Muscle layer of colon (tissue), 2 donors: ENCODE data around the gene NPS.

ENCODE experiments used
- H3K27ac ChIP-seq: one replicate; pipeline ENCODE4 v1.7.0; 2013; ENCODE audit warnings: low read depth, mild to moderate bottlenecking, low read length, moderate library complexity
- H3K27me3 ChIP-seq, 2 donors: one replicate each; pipeline ENCODE4 v1.7.0; 2013; ENCODE audit warnings: low read length in 2 of 2, mild to moderate bottlenecking in 2 of 2; ENCODE audit not compliant: insufficient read depth in 2 of 2, control insufficient read depth in 1 of 2
- H3K36me3 ChIP-seq: one replicate; pipeline ENCODE4 v1.7.0; 2013; ENCODE audit warnings: mild to moderate bottlenecking, low read length; ENCODE audit not compliant: insufficient read depth
- H3K4me1 ChIP-seq: one replicate; pipeline ENCODE4 v1.7.0; 2013; ENCODE audit warnings: mild to moderate bottlenecking, low read length; ENCODE audit not compliant: insufficient read depth
- H3K4me3 ChIP-seq, 2 donors: one replicate each; pipeline ENCODE4 v1.7.0; 2013; ENCODE audit warnings: low read length in 2 of 2, low read depth in 1 of 2, mild to moderate bottlenecking in 1 of 2, moderate library complexity in 1 of 2
- H3K9ac ChIP-seq: one replicate; pipeline ENCODE4 v1.7.0; 2013; ENCODE audit warnings: low read length
- H3K9me3 ChIP-seq: one replicate; pipeline ENCODE4 v1.7.0; 2013; ENCODE audit warnings: mild to moderate bottlenecking, low read length
- donor health status: abdominal sarcoma.
- donor health status: Adenocarcinoma of cecum.

NPS gene

DNA sequence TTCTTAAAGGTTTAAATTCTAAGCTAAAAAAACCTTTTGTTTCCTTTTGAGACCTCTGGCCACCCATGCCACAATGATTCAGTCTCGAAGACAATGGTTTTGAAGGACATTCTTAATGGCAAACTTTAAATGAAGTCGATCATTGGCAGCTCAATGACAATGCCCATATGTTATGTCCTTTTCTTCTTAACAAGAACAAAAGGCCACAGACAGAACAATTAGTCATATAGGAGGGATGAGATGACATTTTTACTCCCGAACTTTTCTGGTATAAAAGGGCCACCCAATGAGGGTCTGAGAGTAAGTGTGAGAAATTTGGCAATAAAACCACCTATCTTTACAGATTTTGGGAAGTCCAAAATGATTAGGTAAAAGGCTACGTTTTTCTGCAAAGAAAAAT is at the start of gene NPS:
NPS (plus strand) TSS at position 301 of the 400 bp plus-strand sequence; CDS start at position 361, 60 bp downstream.
- Histone ChIP-seq H3K9ac (no peak within 1 kb of the TSS), H3K36me3 (no peaks in the 10 kb centered on the region), H3K27me3 (no peaks in the 10 kb centered on the region), H3K4me1 (no peaks in the 10 kb centered on the region), H3K27ac (no peak within 1 kb of the TSS), H3K4me3 (no peak within 1 kb of the TSS), H3K9me3 (no peaks in the 10 kb centered on the region)

DNA sequence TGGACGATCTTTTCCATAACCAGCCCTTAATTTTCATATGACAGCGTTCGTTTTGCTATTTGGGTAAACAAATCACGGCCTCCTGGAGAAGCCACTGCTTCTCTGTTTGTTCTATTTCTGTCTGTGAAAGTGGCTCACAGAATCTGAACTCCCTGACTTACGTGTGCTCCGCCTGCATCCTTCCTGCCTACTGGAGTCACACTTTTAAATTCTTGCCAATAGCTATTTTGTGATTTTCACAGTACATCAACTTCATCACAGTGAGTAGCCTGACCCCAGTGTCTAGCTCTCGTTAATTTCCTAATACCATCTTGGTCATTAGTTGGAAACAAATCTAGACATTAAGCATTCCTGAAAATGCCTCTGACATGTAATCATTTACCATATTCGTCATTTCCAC is 49.0 kb upstream of the NPS start:
- no peak overlapping the region for H3K9ac ChIP-seq
- H3K27ac ChIP-seq = no peak overlapping the region
- H3K4me1 ChIP-seq = no peaks in the 10 kb centered on the region
- H3K4me3 ChIP-seq = no peak overlapping the region
- H3K36me3 ChIP-seq = no peaks in the 10 kb centered on the region
- H3K27me3 ChIP-seq = no peaks in the 10 kb centered on the region
- no peaks in the 10 kb centered on the region for H3K9me3 ChIP-seq

- H3K36me3 ChIP-seq = no peaks in the 10 kb centered on the region
- no peaks in the 10 kb centered on the region for H3K9me3 ChIP-seq
- H3K4me1 ChIP-seq = no peaks in the 10 kb centered on the region
These were observed 43.0 kb upstream of the NPS start for GRCh38 chr10:127506094-127506493.

GRCh38 chr10:127522298-127522697 is 26.8 kb upstream of the NPS start:
- Histone ChIP-seq H3K27ac (no peak overlapping the region), H3K27me3 (no peaks in the 10 kb centered on the region)

More at GRCh38 chr10:127506094-127506493, 43.0 kb upstream of the NPS start:
- Histone ChIP-seq H3K27me3 (no peaks in the 10 kb centered on the region), H3K9ac (no peak overlapping the region), H3K4me3 (no peak overlapping the region), H3K27ac (no peak overlapping the region)

DNA sequence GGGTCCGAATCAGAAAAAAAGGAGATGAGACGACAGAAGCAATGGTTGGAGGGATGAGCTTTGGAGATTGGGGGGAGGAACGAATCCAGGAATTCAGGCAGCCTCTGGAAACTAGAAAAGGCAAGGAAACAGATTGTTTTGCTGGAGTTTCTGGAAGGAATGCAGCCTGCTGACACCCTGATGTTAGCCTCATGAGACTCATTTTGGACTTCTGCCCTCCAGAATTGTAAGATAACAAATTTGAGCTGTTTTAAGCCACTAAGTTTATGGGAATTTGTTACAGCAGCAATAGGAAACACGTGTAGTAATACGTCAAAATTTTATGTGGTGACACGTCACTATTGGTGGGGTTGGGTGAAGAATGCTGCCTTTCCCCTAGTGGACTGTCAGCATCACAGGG is 25.6 kb upstream of the NPS start:
- Histone ChIP-seq H3K27ac (no peak overlapping the region), H3K27me3 (no peaks in the 10 kb centered on the region)

More at GRCh38 chr10:127522298-127522697, 26.8 kb upstream of the NPS start:
- Histone ChIP-seq H3K36me3 (no peaks in the 10 kb centered on the region), H3K9ac (no peak overlapping the region), H3K4me1 (no peaks in the 10 kb centered on the region), H3K9me3 (no peaks in the 10 kb centered on the region), H3K4me3 (no peak overlapping the region)

GRCh38 chr10:127524229-127524628 is 24.9 kb upstream of the NPS start:
- Histone ChIP-seq H3K4me1 (no peaks in the 10 kb centered on the region), H3K36me3 (no peaks in the 10 kb centered on the region)

More for the DNA sequence above, 25.6 kb upstream of the NPS start:
- Histone ChIP-seq H3K9me3 (no peaks in the 10 kb centered on the region), H3K36me3 (no peaks in the 10 kb centered on the region), H3K9ac (no peak overlapping the region), H3K4me1 (no peaks in the 10 kb centered on the region), H3K4me3 (no peak overlapping the region)

DNA sequence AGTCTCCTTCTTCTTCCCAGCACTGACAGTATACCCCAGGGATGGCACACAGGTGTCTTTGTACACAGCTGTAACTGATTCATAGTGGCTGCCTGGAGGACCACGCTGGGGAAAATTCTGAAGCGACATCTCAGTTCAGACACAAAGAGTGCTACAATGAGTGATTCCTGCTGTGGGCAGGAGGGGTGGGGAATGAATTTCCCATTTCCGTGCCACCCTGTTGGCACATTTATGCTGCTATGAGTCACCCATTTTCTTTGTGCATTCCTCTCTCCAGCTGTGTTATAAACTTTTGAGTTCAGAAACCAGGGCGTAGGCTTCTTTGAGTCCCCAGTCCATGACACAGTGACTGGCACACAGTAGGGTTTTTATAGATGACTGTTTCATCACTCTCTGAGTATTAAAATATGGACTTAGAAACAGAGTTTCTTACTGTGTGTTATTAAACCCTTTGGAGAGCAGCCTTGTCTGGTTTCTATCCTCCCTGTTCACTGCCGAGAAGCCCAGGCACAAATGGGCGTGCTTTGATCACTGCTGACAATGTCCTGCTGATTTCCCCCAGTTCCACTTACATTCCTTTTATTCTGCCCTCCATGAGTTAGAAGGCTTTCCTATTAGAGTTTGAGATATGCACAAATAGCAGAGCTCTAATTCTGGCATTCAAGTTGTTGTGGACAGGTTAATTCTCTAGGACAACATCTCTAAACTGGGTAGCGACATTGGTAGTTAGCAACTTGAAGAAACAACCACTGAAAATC is 24.0 kb upstream of the NPS start:
- no peaks in the 10 kb centered on the region for H3K27me3 ChIP-seq
- H3K9me3 ChIP-seq = no peaks in the 10 kb centered on the region
- H3K27ac ChIP-seq = no peak overlapping the region
- no peaks in the 10 kb centered on the region for H3K4me1 ChIP-seq
- H3K4me3 ChIP-seq = no peak overlapping the region
- no peak overlapping the region for H3K9ac ChIP-seq
- H3K36me3 ChIP-seq = no peaks in the 10 kb centered on the region

More at GRCh38 chr10:127524229-127524628, 24.9 kb upstream of the NPS start:
- Histone ChIP-seq H3K9me3 (no peaks in the 10 kb centered on the region), H3K27me3 (no peaks in the 10 kb centered on the region), H3K4me3 (no peak overlapping the region), H3K9ac (no peak overlapping the region), H3K27ac (no peak overlapping the region)

- Histone ChIP-seq H3K9ac (no peak overlapping the region), H3K4me1 (no peaks in the 10 kb centered on the region), H3K9me3 (no peaks in the 10 kb centered on the region), H3K36me3 (no peaks in the 10 kb centered on the region), H3K27me3 (no peaks in the 10 kb centered on the region), H3K4me3 (no peak overlapping the region), H3K27ac (no peak overlapping the region)
These were observed 23.4 kb upstream of the NPS start for GRCh38 chr10:127525686-127526085.

- no peak overlapping the region for H3K9ac ChIP-seq
- H3K27me3 ChIP-seq = no peaks in the 10 kb centered on the region
- H3K9me3 ChIP-seq = no peaks in the 10 kb centered on the region
These were observed 22.9 kb upstream of the NPS start for GRCh38 chr10:127526161-127526560.

DNA sequence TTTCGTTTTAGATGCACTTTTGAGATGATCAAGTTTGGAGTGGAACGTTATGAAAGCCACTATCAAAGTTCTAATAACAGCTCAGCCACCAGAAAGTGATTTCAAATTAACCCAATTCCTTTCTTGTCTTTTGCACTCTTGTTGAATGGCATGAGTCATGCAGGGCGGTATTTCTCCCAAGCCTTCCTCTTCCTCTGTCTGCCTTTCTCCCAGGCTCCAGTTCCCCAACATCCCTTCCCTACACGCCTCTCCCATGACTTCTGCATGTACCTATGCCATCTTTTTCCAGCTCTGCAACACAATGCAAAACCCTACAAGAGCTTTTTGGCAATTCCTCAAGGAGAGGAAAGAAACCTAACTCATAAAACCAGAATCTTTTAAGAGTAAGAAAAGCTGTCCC is 21.8 kb upstream of the NPS start:
- no peaks in the 10 kb centered on the region for H3K27me3 ChIP-seq
- H3K9me3 ChIP-seq = no peaks in the 10 kb centered on the region
- H3K36me3 ChIP-seq = no peaks in the 10 kb centered on the region
- H3K9ac ChIP-seq = no peak overlapping the region
- no peak overlapping the region for H3K4me3 ChIP-seq
- H3K4me1 ChIP-seq = no peaks in the 10 kb centered on the region
- H3K27ac ChIP-seq = no peak overlapping the region

More at GRCh38 chr10:127526161-127526560, 22.9 kb upstream of the NPS start:
- Histone ChIP-seq H3K4me1 (no peaks in the 10 kb centered on the region), H3K4me3 (no peak overlapping the region), H3K36me3 (no peaks in the 10 kb centered on the region), H3K27ac (no peak overlapping the region)

GRCh38 chr10:127527891-127528290 is 21.2 kb upstream of the NPS start:
- no peaks in the 10 kb centered on the region for H3K4me1 ChIP-seq
- H3K27ac ChIP-seq = no peak overlapping the region
- H3K36me3 ChIP-seq = no peaks in the 10 kb centered on the region
- no peaks in the 10 kb centered on the region for H3K9me3 ChIP-seq
- H3K27me3 ChIP-seq = no peaks in the 10 kb centered on the region
- no peak overlapping the region for H3K9ac ChIP-seq
- no peak overlapping the region for H3K4me3 ChIP-seq

DNA sequence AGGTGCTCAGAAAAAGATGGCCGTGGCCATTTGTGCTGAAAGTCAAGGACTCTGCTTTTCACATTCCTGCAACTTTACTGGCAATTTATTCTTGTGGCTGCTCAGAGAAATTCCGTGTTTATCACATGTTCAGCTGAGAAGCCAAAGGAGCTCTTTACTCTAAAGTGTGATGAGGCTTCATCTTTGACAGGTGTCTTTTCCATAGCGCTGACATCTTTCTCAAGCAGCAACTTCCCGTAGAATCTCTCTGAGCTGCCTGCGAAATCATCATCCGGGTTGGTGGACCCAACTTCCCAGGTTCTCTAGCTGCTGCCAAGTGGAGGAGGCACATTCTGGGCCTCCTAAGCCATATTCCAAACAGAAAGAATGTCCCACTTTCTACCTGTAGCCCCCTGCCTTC is 16.9 kb upstream of the NPS start:
- Histone ChIP-seq H3K27ac (no peak overlapping the region), H3K9ac (no peak overlapping the region), H3K4me1 (no peaks in the 10 kb centered on the region), H3K4me3 (no peak overlapping the region), H3K27me3 (no peaks in the 10 kb centered on the region), H3K9me3 (no peaks in the 10 kb centered on the region), H3K36me3 (no peaks in the 10 kb centered on the region)
